Measurements from ENCODE around the gene SIAH2. TPM values are rescaled to one million over a fixed set of nuclear protein-coding genes. Genes with fewer than 3 reads are reported as not detected.

The SIAH2 gene
- total and polyA plus RNA-seq, 2 experiments from 2014 or later, result 6.3 to 28.8 TPM

GRCh38 chr3:150697646-150698045, 65.3 kb downstream of the SIAH2 start (continued):
- TF ChIP-seq, protein P1, sequence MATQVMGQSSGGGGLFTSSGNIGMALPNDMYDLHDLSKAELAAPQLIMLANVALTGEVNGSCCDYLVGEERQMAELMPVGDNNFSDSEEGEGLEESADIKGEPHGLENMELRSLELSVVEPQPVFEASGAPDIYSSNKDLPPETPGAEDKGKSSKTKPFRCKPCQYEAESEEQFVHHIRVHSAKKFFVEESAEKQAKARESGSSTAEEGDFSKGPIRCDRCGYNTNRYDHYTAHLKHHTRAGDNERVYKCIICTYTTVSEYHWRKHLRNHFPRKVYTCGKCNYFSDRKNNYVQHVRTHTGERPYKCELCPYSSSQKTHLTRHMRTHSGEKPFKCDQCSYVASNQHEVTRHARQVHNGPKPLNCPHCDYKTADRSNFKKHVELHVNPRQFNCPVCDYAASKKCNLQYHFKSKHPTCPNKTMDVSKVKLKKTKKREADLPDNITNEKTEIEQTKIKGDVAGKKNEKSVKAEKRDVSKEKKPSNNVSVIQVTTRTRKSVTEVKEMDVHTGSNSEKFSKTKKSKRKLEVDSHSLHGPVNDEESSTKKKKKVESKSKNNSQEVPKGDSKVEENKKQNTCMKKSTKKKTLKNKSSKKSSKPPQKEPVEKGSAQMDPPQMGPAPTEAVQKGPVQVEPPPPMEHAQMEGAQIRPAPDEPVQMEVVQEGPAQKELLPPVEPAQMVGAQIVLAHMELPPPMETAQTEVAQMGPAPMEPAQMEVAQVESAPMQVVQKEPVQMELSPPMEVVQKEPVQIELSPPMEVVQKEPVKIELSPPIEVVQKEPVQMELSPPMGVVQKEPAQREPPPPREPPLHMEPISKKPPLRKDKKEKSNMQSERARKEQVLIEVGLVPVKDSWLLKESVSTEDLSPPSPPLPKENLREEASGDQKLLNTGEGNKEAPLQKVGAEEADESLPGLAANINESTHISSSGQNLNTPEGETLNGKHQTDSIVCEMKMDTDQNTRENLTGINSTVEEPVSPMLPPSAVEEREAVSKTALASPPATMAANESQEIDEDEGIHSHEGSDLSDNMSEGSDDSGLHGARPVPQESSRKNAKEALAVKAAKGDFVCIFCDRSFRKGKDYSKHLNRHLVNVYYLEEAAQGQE (IDR thresholded peaks at IDR 0.05; ENCODE audit: unreplicated experiment), result no peak
- no peak for TF ChIP-seq JUNB (IDR thresholded peaks at IDR 0.05; ENCODE audit: unreplicated experiment)
- no peak for TF ChIP-seq EZH2 (IDR thresholded peaks at IDR 0.05; ENCODE audit: low read depth, unreplicated experiment)
- no peak for TF ChIP-seq ZNF114 (CRISPR knock-in tag; IDR thresholded peaks at IDR 0.05)
- no peak for TF ChIP-seq ZNF331 (CRISPR knock-in tag; IDR thresholded peaks at IDR 0.05; ENCODE audit: low read depth)
- no peak for TF ChIP-seq POLR2AphosphoS5 (IDR thresholded peaks at IDR 0.05; ENCODE audit: low read depth)
- TF ChIP-seq, protein P2, sequence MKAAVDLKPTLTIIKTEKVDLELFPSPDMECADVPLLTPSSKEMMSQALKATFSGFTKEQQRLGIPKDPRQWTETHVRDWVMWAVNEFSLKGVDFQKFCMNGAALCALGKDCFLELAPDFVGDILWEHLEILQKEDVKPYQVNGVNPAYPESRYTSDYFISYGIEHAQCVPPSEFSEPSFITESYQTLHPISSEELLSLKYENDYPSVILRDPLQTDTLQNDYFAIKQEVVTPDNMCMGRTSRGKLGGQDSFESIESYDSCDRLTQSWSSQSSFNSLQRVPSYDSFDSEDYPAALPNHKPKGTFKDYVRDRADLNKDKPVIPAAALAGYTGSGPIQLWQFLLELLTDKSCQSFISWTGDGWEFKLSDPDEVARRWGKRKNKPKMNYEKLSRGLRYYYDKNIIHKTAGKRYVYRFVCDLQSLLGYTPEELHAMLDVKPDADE (IDR thresholded peaks at IDR 0.05), result no peak
- no peak for TF ChIP-seq EZH2phosphoT487 (IDR thresholded peaks at IDR 0.05; ENCODE audit: unreplicated experiment)
- no peak for TF ChIP-seq CTCF (conservative IDR thresholded peaks at IDR 0.05; ENCODE audit: low read depth in 2 of 2)

- H2AFZ ChIP-seq, result no peak overlapping the region
- no peak overlapping the region for H3K4me3 ChIP-seq
- no peaks in the 10 kb centered on the region for H4K20me1 ChIP-seq (replicated peaks; ENCODE audit: insufficient read depth)
- Mint-ChIP-seq H3K4me3 (no peak overlapping the region), H3K4me1 (no peaks in the 10 kb centered on the region), H3K27me3 (ENCODE audit: insufficient read depth, low read depth, poor library complexity) (peaks cover 3% of the 10 kb centered on the region), H3K27ac (no peak overlapping the region), H3K36me3 (ENCODE audit: low read depth) (peaks cover 15% of the 10 kb centered on the region; the same call in 2 of the 3 replicates), H3K9me3 (peaks cover 55% of the 10 kb centered on the region)
- H3F3A ChIP-seq (replicated peaks; ENCODE audit: low read depth), result no peaks in the 10 kb centered on the region
- H3K4me2 ChIP-seq, result no peak overlapping the region
- H3K4me1 ChIP-seq (ENCODE audit: insufficient read depth), result no peaks in the 10 kb centered on the region
- no peak overlapping the region for H3K27ac ChIP-seq (ENCODE audit: low read depth)
- no peaks in the 10 kb centered on the region for H3K27me3 ChIP-seq (ENCODE audit: insufficient read depth)
- H3K9me2 ChIP-seq (ENCODE audit: insufficient read depth), result peaks cover 10% of the 10 kb centered on the region; the same call in 1 of the 2 replicates
- DNase-seq (ENCODE audit: low spot score), result peak; percentile 58
- no peaks in the 10 kb centered on the region for H3K79me2 ChIP-seq (replicated peaks; ENCODE audit: insufficient read depth)
- ATAC-seq, result no peak
- H3K36me3 ChIP-seq (ENCODE audit: insufficient read depth), result peaks cover 34% of the 10 kb centered on the region
- TF ChIP-seq, protein P2 (IDR thresholded peaks at IDR 0.05), result no peak
- no peak for TF ChIP-seq POLR2AphosphoS5 (IDR thresholded peaks at IDR 0.05; ENCODE audit: low read depth)
- TF ChIP-seq STAT1 (IDR thresholded peaks at IDR 0.05; ENCODE audit: unreplicated experiment), result no peak
- TF ChIP-seq NANOG (IDR thresholded peaks at IDR 0.05; ENCODE audit: borderline replicate concordance), result no peak
- TF ChIP-seq EZH2 (IDR thresholded peaks at IDR 0.05; ENCODE audit: low read depth, unreplicated experiment), result no peak
- TF ChIP-seq CREB1 (CRISPR knock-in tag; IDR thresholded peaks at IDR 0.05; ENCODE audit: low read depth), result no peak
- no peak for TF ChIP-seq JUNB (IDR thresholded peaks at IDR 0.05; ENCODE audit: unreplicated experiment)
- TF ChIP-seq ZNF114 (CRISPR knock-in tag; IDR thresholded peaks at IDR 0.05), result no peak
- TF ChIP-seq, protein P1 (IDR thresholded peaks at IDR 0.05; ENCODE audit: unreplicated experiment), result no peak
- no peak for TF ChIP-seq ZNF331 (CRISPR knock-in tag; IDR thresholded peaks at IDR 0.05; ENCODE audit: low read depth)
- no peak for TF ChIP-seq EZH2phosphoT487 (IDR thresholded peaks at IDR 0.05; ENCODE audit: unreplicated experiment)
- no peak for TF ChIP-seq CTCF (conservative IDR thresholded peaks at IDR 0.05; ENCODE audit: low read depth in 2 of 2)
Observed at GRCh38 chr3:150691414-150692040, 71.4 kb downstream of the SIAH2 start.
